Upper lobe of right lung (tissue), 1 donor: ENCODE data around the gene VAMP7. TPM values are rescaled to one million over a fixed set of nuclear protein-coding genes. Genes with fewer than 3 reads are reported as not detected.
"Not testable (repeated sequence)": the region's sequence is repeated elsewhere in the genome, so short reads cannot be mapped to it uniquely, and the experiment has no call there.

Source experiments
- ATAC-seq: fragments of 200-7000 bp; cut with Tn5 transposase; one replicate; pipeline ENCODE4 v1.9.1; 2020; ENCODE audit warnings: mild to moderate bottlenecking, moderate library complexity
- DNase-seq: peaks from one replicate; pipeline ENCODE4 v3.0.0-alpha.2; 2020
- H3K27ac ChIP-seq: fragments of 200-600 bp; one replicate; pipeline ENCODE4 v1.8.0; 2022
- H3K27me3 ChIP-seq: fragments of 200-600 bp; one replicate; pipeline ENCODE4 v1.8.0; 2022; ENCODE audit warnings: mild to moderate bottlenecking
- H3K36me3 ChIP-seq: fragments of 200-600 bp; one replicate; pipeline ENCODE4 v1.8.0; 2022
- H3K4me1 ChIP-seq: fragments of 200-600 bp; one replicate; pipeline ENCODE4 v1.8.0; 2022
- H3K4me3 ChIP-seq: fragments of 200-600 bp; one replicate; pipeline ENCODE4 v1.8.0; 2022; ENCODE audit warnings: mild to moderate bottlenecking
- H3K9me3 ChIP-seq: fragments of 200-600 bp; one replicate; pipeline ENCODE4 v1.8.0; 2022
- CTCF ChIP-seq: fragments of 200-600 bp; IDR thresholded peaks from one replicate; pipeline ENCODE4 v1.8.0; 2022; ENCODE audit warnings: antibody characterized with exemption
- intact Hi-C: fragments of 100-400 bp; cut with DNase I; formaldehyde crosslinking; loops from one replicate; pipeline ENCODE4 v1.11.0; 2022
- long read RNA-seq: library from polyadenylated mRNA; unstranded; transcript quantifications from one replicate; pipeline ENCODE4 v2.0.0, GENCODE V29; 2021
- total RNA-seq: library from RNA; stranded (reverse); fragmentation: NEBNext Ultra II Directional; extraction: Animal tissue kit (Norgen Biotek cat#: 25700); gene quantifications from one replicate; pipeline ENCODE4 v1.2.1, GENCODE V29; 2021
- donor health status: DM: no; HTN: yes; CAD: no; lungs with severe emphysema.

Gene VAMP7
- total RNA-seq: 27.1 TPM
- long read RNA-seq, transcript VAMP7-201 (7 exons, 2,496 nt): minor isoform, 6 of 99 reads
- long read RNA-seq, transcript VAMP7-202 (8 exons, 2,646 nt): major isoform, 81 of 99 reads
- long read RNA-seq, partial matches to known transcripts: 0 of 99 reads
- long read RNA-seq, other reads (novel, unspliced or antisense): 7 of 99 reads

- peak; percentile 100 for ATAC-seq
- peak within 1 kb of the TSS; percentile 67 for H3K4me3 ChIP-seq
- H3K9me3 ChIP-seq: no peaks in the 10 kb centered on the region
- peak; percentile 92 for DNase-seq
- H3K36me3 ChIP-seq: no peaks in the 10 kb centered on the region
- no peak for TF ChIP-seq CTCF
- no peaks in the 10 kb centered on the region for H3K4me1 ChIP-seq
- intact Hi-C loops: no loop called here
- H3K27ac ChIP-seq: peak within 1 kb of the TSS; percentile 81
- H3K27me3 ChIP-seq: no peaks in the 10 kb centered on the region
Observed at GRCh38 chrX:155881158-155881993, at the start of gene VAMP7. Gene VAMP7, plus strand, starts transcription at chrX:155881345. Its CDS starts 8,122 bp downstream, at chrX:155889467.

GRCh38 chrX:155841232-155841631 lies 39.9 kb upstream of the VAMP7 start:
- no peak for TF ChIP-seq CTCF
- Histone ChIP-seq H3K27me3 (no peaks in the 10 kb centered on the region), H3K27ac (no peak overlapping the region), H3K4me3 (no peak overlapping the region), H3K4me1 (no peaks in the 10 kb centered on the region), H3K9me3 (no peaks in the 10 kb centered on the region), H3K36me3 (no peaks in the 10 kb centered on the region)
- no peak for DNase-seq
- intact Hi-C loops: no loop called here
- ATAC-seq: no peak

GRCh38 chrX:155851786-155852185 lies 29.4 kb upstream of the VAMP7 start:
- H3K36me3 ChIP-seq, ATAC-seq, H3K4me3 ChIP-seq, H3K27me3 ChIP-seq, H3K4me1 ChIP-seq, H3K9me3 ChIP-seq, H3K27ac ChIP-seq, intact Hi-C loops, DNase-seq: not testable (repeated sequence)

- Histone ChIP-seq H3K27ac (no peak overlapping the region), H3K4me3 (no peak overlapping the region), H3K9me3 (no peaks in the 10 kb centered on the region), H3K36me3 (no peaks in the 10 kb centered on the region), H3K4me1 (no peaks in the 10 kb centered on the region), H3K27me3 (no peaks in the 10 kb centered on the region)
- TF ChIP-seq CTCF: peak; percentile 14
- DNase-seq (no peak), ATAC-seq (no peak)
- intact Hi-C loops: no loop called here
Observed at GRCh38 chrX:155857561-155857960, 23.6 kb upstream of the VAMP7 start.

- no peaks in the 10 kb centered on the region for H3K36me3 ChIP-seq
- no peak for TF ChIP-seq CTCF
- ATAC-seq (no peak), DNase-seq (no peak)
- no peaks in the 10 kb centered on the region for H3K4me1 ChIP-seq
- H3K9me3 ChIP-seq: peaks cover 6% of the 10 kb centered on the region
- H3K27me3 ChIP-seq: no peaks in the 10 kb centered on the region
- intact Hi-C loops: no loop called here
- no peak overlapping the region for H3K27ac ChIP-seq
- no peak overlapping the region for H3K4me3 ChIP-seq
Observed at GRCh38 chrX:155864655-155865054, 16.5 kb upstream of the VAMP7 start.

GRCh38 chrX:155865193-155865592 lies 16.0 kb upstream of the VAMP7 start:
- no peak for TF ChIP-seq CTCF

More at GRCh38 chrX:155865193-155865592, 16.0 kb upstream of the VAMP7 start:
- Histone ChIP-seq H3K27ac (no peak overlapping the region), H3K4me1 (no peaks in the 10 kb centered on the region), H3K27me3 (no peaks in the 10 kb centered on the region), H3K9me3 (peaks cover 6% of the 10 kb centered on the region), H3K4me3 (no peak overlapping the region), H3K36me3 (no peaks in the 10 kb centered on the region)
- ATAC-seq: no peak
- intact Hi-C loops: no loop called here
- no peak for DNase-seq
